Measurements from ENCODE around the gene BLOC1S6. TPM values are rescaled to one million over a fixed set of nuclear protein-coding genes. Genes with fewer than 3 reads are reported as not detected.

Gene BLOC1S6
- total and polyA plus RNA-seq, 2 of the 8 experiments (the other 6 are each of a cell fraction or from before 2014, with no cell fraction given): 4.5 to 28.8 TPM

- H3K56ac ChIP-seq (replicated peaks; ENCODE audit: insufficient read length, low read depth, low read length): no peak overlapping the region
- H2AK5ac ChIP-seq (ENCODE audit: low read depth, low read length): no peak overlapping the region
- no peak overlapping the region for H4K8ac ChIP-seq (ENCODE audit: extremely low read depth, insufficient read depth, low read length)
- no peak overlapping the region for H2BK5ac ChIP-seq (ENCODE audit: low read depth, low read length)
- CTCF ChIA-PET (ENCODE audit: partially characterized antibody): interaction anchor here (0.8 to 3.5 kb wide), 17 partner anchors 9 to 211 kb away, joined by 3 to 19 read pairs (median 4); a partner anchor contains a TSS
- H3K9me3 ChIP-seq (ENCODE audit: insufficient read depth in 2 of 2, low read depth in 1 of 2, low read length in 1 of 2): no peaks in the 10 kb centered on the region
- POLR2A ChIA-PET (ENCODE audit: partially characterized antibody): interaction anchor here (0.7 kb wide), 1 partner anchor 334 kb away, joined by 3 read pairs; no protein-coding TSS in a partner anchor
- H3K79me1 ChIP-seq (ENCODE audit: low read depth, low read length): no peaks in the 10 kb centered on the region
- FAIRE-seq (no peak), DNase-seq (ENCODE audit: low read depth in 1 of 2, low spot score in 2 of 2) (no peak)
- H4K5ac ChIP-seq (ENCODE audit: insufficient read length, low read depth, low read length): no peak overlapping the region
- H3K23me2 ChIP-seq (ENCODE audit: low read depth, low read length): no peaks in the 10 kb centered on the region
- no peak overlapping the region for H3K9ac ChIP-seq (replicated peaks in 1 of 4; ENCODE audit: extremely low read depth in 1 of 4, low read depth in 3 of 4, low read length in 3 of 4)
- no peak overlapping the region for H3K4me2 ChIP-seq (ENCODE audit: insufficient read depth in 1 of 2, low read depth in 2 of 2, low read length in 2 of 2)
- H2BK15ac ChIP-seq (ENCODE audit: low read length): no peak overlapping the region
- H3K14ac ChIP-seq (ENCODE audit: insufficient read length): no peak overlapping the region
- no peak overlapping the region for H2BK120ac ChIP-seq (replicated peaks; ENCODE audit: low read depth, low read length)
- no peak overlapping the region for H3K18ac ChIP-seq (ENCODE audit: extremely low read depth, low read length)
- H4K20me1 ChIP-seq (replicated peaks in 1 of 2; ENCODE audit: control insufficient read depth in 1 of 2, insufficient read depth in 2 of 2, low read length in 2 of 2): no peaks in the 10 kb centered on the region
- no peak overlapping the region for H3K23ac ChIP-seq (ENCODE audit: insufficient read length)
- no peak overlapping the region for H3K27ac ChIP-seq (ENCODE audit: low read depth, low read length)
- H3K4me1 ChIP-seq (replicated peaks in 1 of 4; ENCODE audit: control insufficient read depth in 3 of 4, insufficient read depth in 4 of 4, low read length in 3 of 4): no peaks in the 10 kb centered on the region
- no peak overlapping the region for H3K4me3 ChIP-seq (ENCODE audit: extremely low read depth in 1 of 4, insufficient read depth in 2 of 4, low read depth in 3 of 4, low read length in 4 of 4)
- H2BK12ac ChIP-seq (ENCODE audit: low read depth, low read length): no peak overlapping the region
- no peak overlapping the region for H4K91ac ChIP-seq (replicated peaks; ENCODE audit: insufficient read length, low read length)
- no peaks in the 10 kb centered on the region for H3K79me2 ChIP-seq (ENCODE audit: control insufficient read depth in 1 of 2, insufficient read depth in 2 of 2, low read length in 2 of 2)
- no peak overlapping the region for H3K4ac ChIP-seq (replicated peaks; ENCODE audit: insufficient read length, low read depth, low read length)
- WGBS, 2 experiments (ENCODE audit: extremely low coverage in 1 of 2, insufficient coverage in 1 of 2, insufficient read length in 1 of 2, insufficient replicate concordance in 2 of 2, low coverage in 1 of 2, low lambda C conversion rate in 2 of 2, missing lambda C conversion rate in 1 of 2): 65% methylated on average over 1 of the region's 1 CpG; no CpG with 5 or more reads in 1 of the 2 experiments
- no peaks in the 10 kb centered on the region for H3K27me3 ChIP-seq (replicated peaks in 1 of 4; ENCODE audit: control insufficient read depth in 3 of 4, extremely low read depth in 1 of 4, insufficient read depth in 3 of 4, low read length in 3 of 4)
- H2BK20ac ChIP-seq (ENCODE audit: low read length): no peak overlapping the region
- no peak overlapping the region for H2AFZ ChIP-seq (ENCODE audit: low read length)
- H3K36me3 ChIP-seq (ENCODE audit: control insufficient read depth in 2 of 4, insufficient read depth in 4 of 4, low read length in 3 of 4): no peaks in the 10 kb centered on the region
- TF ChIP-seq SAP30 (IDR thresholded peaks at IDR 0.05; ENCODE audit: insufficient read depth, insufficient replicate concordance, low read length) (no peak), RAD21 (IDR thresholded peaks at IDR 0.05 in 1 of 2, conservative IDR thresholded peaks at IDR 0.05 in 1 of 2; ENCODE audit: low read depth in 2 of 2, low read length in 2 of 2) (no peak), SP1 (IDR thresholded peaks at IDR 0.05; ENCODE audit: low read depth, low read length) (no peak), E2F6 (IDR thresholded peaks at IDR 0.05) (no peak), JUN (IDR thresholded peaks at IDR 0.05; ENCODE audit: low read depth, low read length) (no peak), RFX5 (IDR thresholded peaks at IDR 0.05; ENCODE audit: borderline replicate concordance, low read depth, low read length) (no peak), TBP (IDR thresholded peaks at IDR 0.05; ENCODE audit: low read depth, low read length) (no peak), RXRA (IDR thresholded peaks at IDR 0.05; ENCODE audit: insufficient read depth, low read depth, low read length) (no peak), SIN3A (conservative IDR thresholded peaks at IDR 0.05 in 1 of 2, IDR thresholded peaks at IDR 0.05 in 1 of 2; ENCODE audit: low read depth in 1 of 2, low read length in 2 of 2) (no peak)
- TF ChIP-seq, protein P1, sequence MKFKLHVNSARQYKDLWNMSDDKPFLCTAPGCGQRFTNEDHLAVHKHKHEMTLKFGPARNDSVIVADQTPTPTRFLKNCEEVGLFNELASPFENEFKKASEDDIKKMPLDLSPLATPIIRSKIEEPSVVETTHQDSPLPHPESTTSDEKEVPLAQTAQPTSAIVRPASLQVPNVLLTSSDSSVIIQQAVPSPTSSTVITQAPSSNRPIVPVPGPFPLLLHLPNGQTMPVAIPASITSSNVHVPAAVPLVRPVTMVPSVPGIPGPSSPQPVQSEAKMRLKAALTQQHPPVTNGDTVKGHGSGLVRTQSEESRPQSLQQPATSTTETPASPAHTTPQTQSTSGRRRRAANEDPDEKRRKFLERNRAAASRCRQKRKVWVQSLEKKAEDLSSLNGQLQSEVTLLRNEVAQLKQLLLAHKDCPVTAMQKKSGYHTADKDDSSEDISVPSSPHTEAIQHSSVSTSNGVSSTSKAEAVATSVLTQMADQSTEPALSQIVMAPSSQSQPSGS (IDR thresholded peaks at IDR 0.05; ENCODE audit: low read length): no peak
Measured at GRCh38 chr15:45612790-45613415, 25.7 kb downstream of the BLOC1S6 start.

All from H1 (cell line).